PC-3 (cell line): ENCODE data around the gene ALG8. TPM values are rescaled to one million over a fixed set of nuclear protein-coding genes. Genes with fewer than 3 reads are reported as not detected.
"Not testable (repeated sequence)": the region's sequence is repeated elsewhere in the genome, so short reads cannot be mapped to it uniquely, and the experiment has no call there.

ENCODE experiments used
- ATAC-seq: fragments of 200-7000 bp; cut with Tn5 transposase; 2 replicates; pipeline ENCODE4 v1.9.1; 2020; ENCODE audit warnings: mild to moderate bottlenecking, moderate library complexity
- BruUV-seq: library from RNA; stranded (reverse); fragments of 400-500 nt; replicated peaks from 2 replicates; lab custom pipeline; 2021; lab: Mats Ljungman, UMichigan
- CTCF ChIA-PET: fragments of 300-600 bp; sonication (Branson Sonifier 250); formaldehyde crosslinking; loops from one replicate; lab custom pipeline; 2022; ENCODE audit warnings: antibody characterized with exemption; lab: Charles Lee
- POLR2A ChIA-PET: fragments of 300-600 bp; sonication (Branson Sonifier 250); formaldehyde crosslinking; loops from one replicate; lab custom pipeline; 2022; ENCODE audit warnings: antibody characterized with exemption; ENCODE audit not compliant: unreplicated experiment; lab: Charles Lee
- DNase-seq: peaks from one replicate; pipeline ENCODE4 v3.0.0-alpha.2; 2015
- H2AFZ ChIP-seq: fragments of 300-600 bp; sonication (generic); 2 replicates; pipeline ENCODE4 v1.6.0; 2016; ENCODE audit warnings: antibody characterized with exemption, low read length
- H3F3A ChIP-seq: fragments of 300-600 bp; sonication (generic); one replicate; pipeline ENCODE4 v1.6.0; 2017; ENCODE audit warnings: antibody characterized with exemption, low read length, control low read depth, mild to moderate bottlenecking; ENCODE audit not compliant: unreplicated experiment
- H3K27ac ChIP-seq: fragments of 300-600 bp; sonication (generic); 2 replicates; pipeline ENCODE4 v1.5.1; 2016; ENCODE audit warnings: mild to moderate bottlenecking, low read length
- H3K27me3 ChIP-seq: fragments of 300-600 bp; sonication (generic); 2 replicates; pipeline ENCODE4 v1.6.1; 2016; ENCODE audit warnings: low read length, mixed read lengths
- H3K36me3 ChIP-seq: fragments of 300-600 bp; sonication (generic); 2 replicates; pipeline ENCODE4 v1.6.1; 2016; ENCODE audit warnings: low read depth, mixed run types, low read length, mixed read lengths
- H3K4me1 ChIP-seq: fragments of 300-600 bp; sonication (generic); 2 replicates; pipeline ENCODE4 v1.5.1; 2016; ENCODE audit warnings: low read length; ENCODE audit not compliant: insufficient read depth
- H3K4me2 ChIP-seq: fragments of 300-600 bp; sonication (generic); 2 replicates; pipeline ENCODE4 v1.6.0; 2016; ENCODE audit warnings: low read length
- H3K4me3 ChIP-seq: fragments of 300-600 bp; sonication (generic); 2 replicates; pipeline ENCODE4 v1.5.1; 2016; ENCODE audit warnings: mild to moderate bottlenecking, low read length, mixed read lengths
- H3K79me2 ChIP-seq: fragments of 300-600 bp; sonication (generic); 2 replicates; pipeline ENCODE4 v1.6.1; 2017; ENCODE audit warnings: low read length, mixed read lengths
- H3K9ac ChIP-seq: fragments of 300-600 bp; sonication (generic); 2 replicates; pipeline ENCODE4 v1.6.0; 2016; ENCODE audit warnings: mild to moderate bottlenecking, low read length
- H3K9me2 ChIP-seq: fragments of 300-600 bp; sonication (generic); replicated peaks from 2 replicates; pipeline ENCODE4 v1.6.1; 2016; ENCODE audit warnings: mixed run types, low read length, mixed read lengths
- H3K9me3 ChIP-seq: fragments of 300-600 bp; sonication (generic); 2 replicates; pipeline ENCODE4 v1.6.1; 2016; ENCODE audit warnings: low read length, mixed read lengths
- H4K20me1 ChIP-seq: fragments of 300-600 bp; sonication (generic); 2 replicates; pipeline ENCODE4 v1.6.1; 2016; ENCODE audit warnings: low read length, mixed read lengths
- CTCF ChIP-seq: fragments of 300-600 bp; sonication (generic); conservative IDR thresholded peaks from 2 replicates; pipeline ENCODE4 v1.5.1; 2017; ENCODE audit warnings: antibody characterized with exemption, low read depth, mild to moderate bottlenecking, low read length
- EZH2 ChIP-seq: fragments of 300-600 bp; sonication (generic); IDR thresholded peaks from one replicate; pipeline ENCODE4 v1.6.1; 2017; ENCODE audit warnings: antibody characterized with exemption, mild to moderate bottlenecking, low read length; ENCODE audit not compliant: unreplicated experiment
- EZH2phosphoT487 ChIP-seq: fragments of 300-600 bp; sonication (generic); IDR thresholded peaks from 2 replicates; pipeline ENCODE4 v1.6.1; 2018; ENCODE audit warnings: mild to moderate bottlenecking, antibody characterized with exemption, low read length, borderline replicate concordance
- intact Hi-C: fragments of 100-400 bp; cut with micrococcal nuclease; formaldehyde crosslinking; loops from 2 replicates; pipeline ENCODE4 v1.9.0; 2023
- total RNA-seq: library from RNA; depleted of rRNA; stranded (reverse); fragments of >200 nt; gene quantifications from 2 replicates; pipeline ENCODE4 v1.2.3, GENCODE V29; 2014

The ALG8 gene
- total RNA-seq, 1 experiment from 2014 or later, result 73.6 TPM

GRCh38 chr11:78061088-78061920, 78.1 kb downstream of the ALG8 start:
- no peaks in the 10 kb centered on the region for H3K9me2 ChIP-seq
- H3K27ac ChIP-seq, result no peak overlapping the region
- no TSS peak for BruUV-seq
- no peak overlapping the region for H3K4me2 ChIP-seq
- H3K9ac ChIP-seq, result no peak overlapping the region
- POLR2A ChIA-PET, result no interaction called here
- ATAC-seq (no peak), DNase-seq (no peak)
- H3K4me1 ChIP-seq, result no peaks in the 10 kb centered on the region
- H3K9me3 ChIP-seq, result no peaks in the 10 kb centered on the region
- H3F3A ChIP-seq, result no peaks in the 10 kb centered on the region
- no peak overlapping the region for H2AFZ ChIP-seq
- intact Hi-C loops, result no loop called here
- no peak overlapping the region for H3K4me3 ChIP-seq
- CTCF ChIA-PET, result no interaction called here
- no peaks in the 10 kb centered on the region for H3K36me3 ChIP-seq
- no peaks in the 10 kb centered on the region for H4K20me1 ChIP-seq
- no peaks in the 10 kb centered on the region for H3K27me3 ChIP-seq
- H3K79me2 ChIP-seq, result no peaks in the 10 kb centered on the region
- TF ChIP-seq EZH2 (no peak), CTCF (no peak), EZH2phosphoT487 (no peak)

GRCh38 chr11:78060533-78060932, 78.9 kb downstream of the ALG8 start:
- H3F3A ChIP-seq, result no peaks in the 10 kb centered on the region
- no peaks in the 10 kb centered on the region for H3K9me3 ChIP-seq
- no peak overlapping the region for H3K4me2 ChIP-seq
- no peak overlapping the region for H3K4me3 ChIP-seq
- DNase-seq, result no peak
- no peaks in the 10 kb centered on the region for H4K20me1 ChIP-seq
- no TSS peak for BruUV-seq
- ChIA-PET CTCF (interaction anchor here (0.5 kb wide), 1 partner anchor 13 kb away, joined by 9 read pairs; no protein-coding TSS in a partner anchor), POLR2A (no interaction called here)
- no peak for ATAC-seq
- H3K79me2 ChIP-seq, result no peaks in the 10 kb centered on the region
- no peak overlapping the region for H3K9ac ChIP-seq
- H2AFZ ChIP-seq, result no peak overlapping the region
- H3K27me3 ChIP-seq, result no peaks in the 10 kb centered on the region
- no peaks in the 10 kb centered on the region for H3K4me1 ChIP-seq
- intact Hi-C loops, result no loop called here
- H3K9me2 ChIP-seq, result no peaks in the 10 kb centered on the region
- H3K36me3 ChIP-seq, result no peaks in the 10 kb centered on the region
- no peak overlapping the region for H3K27ac ChIP-seq
- no peak for TF ChIP-seq EZH2
- TF ChIP-seq CTCF, result no peak
- no peak for TF ChIP-seq EZH2phosphoT487

GRCh38 chr11:78059749-78060328, 79.6 kb downstream of the ALG8 start:
- DNase-seq, H3K9ac ChIP-seq, H4K20me1 ChIP-seq, H3F3A ChIP-seq, BruUV-seq, ATAC-seq, H3K27ac ChIP-seq, H3K9me2 ChIP-seq, H3K9me3 ChIP-seq, H3K36me3 ChIP-seq, H3K27me3 ChIP-seq, POLR2A ChIA-PET, H3K4me2 ChIP-seq, H3K4me3 ChIP-seq, H3K4me1 ChIP-seq, H3K79me2 ChIP-seq, intact Hi-C loops, H2AFZ ChIP-seq: not testable (repeated sequence)
- CTCF ChIA-PET, result interaction anchor here (0.5 kb wide), 1 partner anchor 14 kb away, joined by 9 read pairs; no protein-coding TSS in a partner anchor
